GM12874 (cell line): ENCODE data around the gene CUBN.

Source experiments
- TF ChIP-seq, protein P1 (sequence below): IDR thresholded peaks from 2 replicates; pipeline ENCODE4 v1.5.1; 2011; ENCODE audit warnings: low read depth, mild to moderate bottlenecking, control low read depth, low read length, moderate library complexity; ENCODE audit not compliant: insufficient read depth

CUBN gene

DNA sequence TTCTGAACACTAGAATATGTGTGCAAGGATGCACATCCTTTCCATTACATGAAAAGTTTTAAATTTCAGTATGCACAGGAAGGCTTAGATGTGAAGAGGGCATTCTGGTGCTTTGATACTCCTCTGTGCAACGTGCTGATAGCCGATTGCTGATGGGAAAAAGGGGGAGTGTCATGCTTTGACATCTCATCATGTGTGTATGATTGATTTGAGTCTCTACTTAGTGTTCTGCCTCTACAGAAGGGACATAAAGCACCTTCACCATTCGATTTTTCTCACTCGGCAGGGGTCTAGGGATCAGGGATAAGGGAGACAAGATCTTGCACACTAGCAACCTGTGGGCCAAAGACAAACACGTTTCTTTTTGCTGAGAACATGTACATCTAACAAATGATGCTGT, 197.7 kb downstream of the CUBN start:
- TF ChIP-seq, protein P1, sequence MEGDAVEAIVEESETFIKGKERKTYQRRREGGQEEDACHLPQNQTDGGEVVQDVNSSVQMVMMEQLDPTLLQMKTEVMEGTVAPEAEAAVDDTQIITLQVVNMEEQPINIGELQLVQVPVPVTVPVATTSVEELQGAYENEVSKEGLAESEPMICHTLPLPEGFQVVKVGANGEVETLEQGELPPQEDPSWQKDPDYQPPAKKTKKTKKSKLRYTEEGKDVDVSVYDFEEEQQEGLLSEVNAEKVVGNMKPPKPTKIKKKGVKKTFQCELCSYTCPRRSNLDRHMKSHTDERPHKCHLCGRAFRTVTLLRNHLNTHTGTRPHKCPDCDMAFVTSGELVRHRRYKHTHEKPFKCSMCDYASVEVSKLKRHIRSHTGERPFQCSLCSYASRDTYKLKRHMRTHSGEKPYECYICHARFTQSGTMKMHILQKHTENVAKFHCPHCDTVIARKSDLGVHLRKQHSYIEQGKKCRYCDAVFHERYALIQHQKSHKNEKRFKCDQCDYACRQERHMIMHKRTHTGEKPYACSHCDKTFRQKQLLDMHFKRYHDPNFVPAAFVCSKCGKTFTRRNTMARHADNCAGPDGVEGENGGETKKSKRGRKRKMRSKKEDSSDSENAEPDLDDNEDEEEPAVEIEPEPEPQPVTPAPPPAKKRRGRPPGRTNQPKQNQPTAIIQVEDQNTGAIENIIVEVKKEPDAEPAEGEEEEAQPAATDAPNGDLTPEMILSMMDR = no peak

DNA sequence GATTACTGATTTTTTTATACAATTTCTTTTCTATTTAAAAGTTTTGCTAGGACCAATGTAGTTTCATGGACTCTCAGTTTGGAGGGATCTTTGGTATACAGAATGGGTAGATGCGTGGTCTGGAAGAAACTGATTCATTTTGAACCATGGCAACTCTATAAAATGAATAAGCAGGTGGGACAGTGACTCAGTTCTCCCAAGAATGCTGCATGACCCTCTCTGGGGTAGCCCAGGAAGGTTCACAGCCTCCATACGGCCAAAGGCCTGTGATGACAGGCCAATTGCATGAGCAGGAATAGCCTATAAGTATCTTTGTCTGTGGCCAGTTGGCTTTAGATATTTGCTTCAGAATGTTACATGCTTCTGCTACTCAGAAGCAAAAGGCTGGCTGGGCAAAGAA, 199.1 kb downstream of the CUBN start:
- TF ChIP-seq, protein P1 = no peak

- TF ChIP-seq, protein P1 = no peak
These were observed 200.5 kb downstream of the CUBN start for GRCh38 chr10:16929069-16929468.

GRCh38 chr10:16927546-16927945, 202.1 kb downstream of the CUBN start:
- TF ChIP-seq, protein P1 = no peak

GRCh38 chr10:16923726-16924125, 205.9 kb downstream of the CUBN start:
- TF ChIP-seq, protein P1 = no peak

DNA sequence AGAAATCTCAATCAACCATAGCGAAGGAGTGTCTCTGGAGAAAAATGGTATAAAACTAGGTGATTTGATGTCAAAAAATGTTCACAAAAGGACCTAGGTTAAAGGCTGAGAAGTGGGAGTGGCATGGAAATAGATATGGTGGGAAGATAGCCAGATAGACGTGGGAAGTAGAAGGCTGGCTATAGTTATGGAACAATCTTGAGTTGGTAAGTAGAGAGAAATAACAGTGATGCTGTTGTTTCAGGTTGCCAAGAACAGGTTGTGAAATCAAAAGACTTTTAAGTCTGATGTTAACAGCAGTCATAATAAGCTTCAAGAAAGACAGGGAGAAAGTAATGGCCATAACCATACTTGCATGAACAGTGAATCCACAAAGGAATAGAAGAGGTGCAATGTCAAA, 206.3 kb downstream of the CUBN start:
- TF ChIP-seq, protein P1 = no peak

DNA sequence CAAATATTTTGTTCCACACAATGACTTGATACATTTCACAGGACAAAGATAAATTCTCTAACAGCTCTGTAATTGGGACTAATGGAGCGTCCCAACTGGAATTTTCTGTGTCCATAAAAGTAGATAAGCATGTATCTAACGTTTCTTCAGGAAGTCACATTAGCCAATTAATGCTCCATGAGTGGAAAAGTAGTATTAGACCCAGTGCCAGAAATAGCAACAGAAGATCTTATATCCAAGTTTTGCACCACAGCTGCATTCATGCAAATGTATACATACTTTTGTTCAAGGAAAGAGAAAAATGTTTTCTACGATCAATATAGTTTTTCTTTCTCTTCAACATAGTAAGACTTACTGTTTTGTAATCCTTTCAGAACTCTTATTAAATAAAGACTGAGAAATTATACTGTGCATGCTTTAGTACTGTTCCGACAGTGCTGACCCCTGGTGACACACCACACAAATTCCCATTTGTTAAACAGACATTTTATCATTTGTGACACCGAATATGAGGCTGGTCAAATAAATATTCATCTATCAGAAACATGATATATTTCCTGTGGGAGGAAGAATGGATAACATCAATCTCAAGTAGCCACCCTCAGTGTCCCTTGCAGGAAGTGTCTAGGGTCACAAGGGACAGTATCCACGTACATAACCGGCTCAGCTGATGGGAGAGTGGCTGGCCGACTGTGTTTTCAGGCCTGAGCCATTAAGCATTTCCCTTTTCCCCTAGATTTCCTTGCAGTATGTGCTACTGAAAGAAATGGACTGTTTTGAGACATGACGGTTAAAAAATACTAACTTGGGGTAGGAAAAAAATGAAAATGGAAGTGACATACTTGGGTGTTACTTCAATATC, 210.3 kb downstream of the CUBN start:
- TF ChIP-seq, protein P1 = no peak

DNA sequence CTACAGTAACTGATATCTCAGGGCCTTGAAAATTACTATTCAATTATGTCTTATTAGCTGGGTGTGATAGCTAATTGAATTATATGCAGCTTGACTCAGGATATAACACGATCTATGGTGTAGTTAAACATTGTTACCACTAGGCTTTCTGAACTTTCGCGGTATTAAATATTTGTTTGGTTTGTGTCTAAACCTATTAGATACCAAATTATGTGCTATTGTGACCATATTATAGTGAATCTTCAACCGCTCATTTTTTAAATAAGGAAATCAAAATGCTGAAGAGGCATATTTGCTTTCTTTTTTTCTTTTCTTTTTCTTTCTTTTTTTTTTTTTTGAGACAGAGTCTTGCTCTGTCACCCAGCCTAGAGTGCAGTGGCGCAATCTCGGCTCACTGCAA, 213.1 kb downstream of the CUBN start:
- TF ChIP-seq, protein P1 = no peak
